ENCODE results near the gene HP1BP3.

HP1BP3 gene

GRCh38 chr1:20704390-20705202, 82.5 kb downstream of the HP1BP3 start:
- Histone ChIP-seq H3K36me3 (ENCODE audit: control insufficient read depth, low read length) (no peaks in the 10 kb centered on the region), H3K4me1 (ENCODE audit: control insufficient read depth, low read length) (no peaks in the 10 kb centered on the region), H3K79me2 (ENCODE audit: control insufficient read depth, low read length) (no peaks in the 10 kb centered on the region), H3K4me3 (ENCODE audit: low read length) (no peak overlapping the region), H3K27ac (ENCODE audit: low read depth, low read length) (no peak overlapping the region), H3K4me2 (ENCODE audit: low read length) (no peak overlapping the region), H3K27me3 (ENCODE audit: control insufficient read depth, low read length) (no peaks in the 10 kb centered on the region), H4K20me1 (ENCODE audit: control insufficient read depth, insufficient read depth, low read depth, low read length) (no peaks in the 10 kb centered on the region), H3F3A (ENCODE audit: control insufficient read depth, insufficient read depth) (no peaks in the 10 kb centered on the region), H3K9me2 (replicated peaks; ENCODE audit: control insufficient read depth, low read length) (no peaks in the 10 kb centered on the region), H3K9me3 (ENCODE audit: control insufficient read depth, insufficient read depth, low read length) (no peaks in the 10 kb centered on the region)
- no peak for TF ChIP-seq EZH2phosphoT487 (IDR thresholded peaks at IDR 0.05; ENCODE audit: borderline replicate concordance, low read length)
- no peak for TF ChIP-seq CTCF (IDR thresholded peaks at IDR 0.05; ENCODE audit: low read depth, low read length, poor library complexity, severe bottlenecking)

GRCh38 chr1:20703124-20703756, 83.9 kb downstream of the HP1BP3 start:
- Histone ChIP-seq H3K79me2 (ENCODE audit: control insufficient read depth, low read length) (no peaks in the 10 kb centered on the region), H3F3A (ENCODE audit: control insufficient read depth, insufficient read depth) (no peaks in the 10 kb centered on the region), H3K36me3 (ENCODE audit: control insufficient read depth, low read length) (no peaks in the 10 kb centered on the region), H3K27me3 (ENCODE audit: control insufficient read depth, low read length) (no peaks in the 10 kb centered on the region), H4K20me1 (ENCODE audit: control insufficient read depth, insufficient read depth, low read depth, low read length) (no peaks in the 10 kb centered on the region), H3K4me2 (ENCODE audit: low read length) (no peak overlapping the region), H3K27ac (ENCODE audit: low read depth, low read length) (no peak overlapping the region), H3K9me3 (ENCODE audit: control insufficient read depth, insufficient read depth, low read length) (no peaks in the 10 kb centered on the region), H3K4me1 (ENCODE audit: control insufficient read depth, low read length) (no peaks in the 10 kb centered on the region), H3K9me2 (replicated peaks; ENCODE audit: control insufficient read depth, low read length) (no peaks in the 10 kb centered on the region), H3K4me3 (ENCODE audit: low read length) (no peak overlapping the region)
- no peak for TF ChIP-seq CTCF (IDR thresholded peaks at IDR 0.05; ENCODE audit: low read depth, low read length, poor library complexity, severe bottlenecking)
- TF ChIP-seq EZH2phosphoT487 (IDR thresholded peaks at IDR 0.05; ENCODE audit: borderline replicate concordance, low read length), result no peak

- no peaks in the 10 kb centered on the region for H3K9me3 ChIP-seq (ENCODE audit: control insufficient read depth, insufficient read depth, low read length)
- no peaks in the 10 kb centered on the region for H3K36me3 ChIP-seq (ENCODE audit: control insufficient read depth, low read length)
- TF ChIP-seq CTCF (IDR thresholded peaks at IDR 0.05; ENCODE audit: low read depth, low read length, poor library complexity, severe bottlenecking), result peak; percentile 28
- no peak for TF ChIP-seq EZH2phosphoT487 (IDR thresholded peaks at IDR 0.05; ENCODE audit: borderline replicate concordance, low read length)
- H3K4me2 ChIP-seq (ENCODE audit: low read length), result no peak overlapping the region
- no peaks in the 10 kb centered on the region for H3K9me2 ChIP-seq (replicated peaks; ENCODE audit: control insufficient read depth, low read length)
- no peaks in the 10 kb centered on the region for H3F3A ChIP-seq (ENCODE audit: control insufficient read depth, insufficient read depth)
- no peaks in the 10 kb centered on the region for H3K79me2 ChIP-seq (ENCODE audit: control insufficient read depth, low read length)
- no peak overlapping the region for H3K4me3 ChIP-seq (ENCODE audit: low read length)
- H3K27me3 ChIP-seq (ENCODE audit: control insufficient read depth, low read length), result no peaks in the 10 kb centered on the region
- no peaks in the 10 kb centered on the region for H4K20me1 ChIP-seq (ENCODE audit: control insufficient read depth, insufficient read depth, low read depth, low read length)
- no peaks in the 10 kb centered on the region for H3K4me1 ChIP-seq (ENCODE audit: control insufficient read depth, low read length)
- H3K27ac ChIP-seq (ENCODE audit: low read depth, low read length), result no peak overlapping the region
Measured at GRCh38 chr1:20702416-20702815, 84.7 kb downstream of the HP1BP3 start.

All from DOHH2 (cell line).